C4-2B (cell line): ENCODE data around the gene RAMP3.

Experiments
- CTCF ChIP-seq: fragments of 450-650 bp; conservative IDR thresholded peaks from 2 replicates; pipeline ENCODE4 v1.5.1; 2017; ENCODE audit warnings: mild to moderate bottlenecking
- ZFX ChIP-seq: fragments of 450-650 bp; IDR thresholded peaks from 2 replicates; pipeline ENCODE4 v1.6.1; 2017

- TF ChIP-seq CTCF (no peak), ZFX (no peak)
These were observed 29.7 kb downstream of the RAMP3 start for GRCh38 chr7:45187089-45187945.
